ENCODE measurements around the gene B3GALT6.

The B3GALT6 gene

DNA sequence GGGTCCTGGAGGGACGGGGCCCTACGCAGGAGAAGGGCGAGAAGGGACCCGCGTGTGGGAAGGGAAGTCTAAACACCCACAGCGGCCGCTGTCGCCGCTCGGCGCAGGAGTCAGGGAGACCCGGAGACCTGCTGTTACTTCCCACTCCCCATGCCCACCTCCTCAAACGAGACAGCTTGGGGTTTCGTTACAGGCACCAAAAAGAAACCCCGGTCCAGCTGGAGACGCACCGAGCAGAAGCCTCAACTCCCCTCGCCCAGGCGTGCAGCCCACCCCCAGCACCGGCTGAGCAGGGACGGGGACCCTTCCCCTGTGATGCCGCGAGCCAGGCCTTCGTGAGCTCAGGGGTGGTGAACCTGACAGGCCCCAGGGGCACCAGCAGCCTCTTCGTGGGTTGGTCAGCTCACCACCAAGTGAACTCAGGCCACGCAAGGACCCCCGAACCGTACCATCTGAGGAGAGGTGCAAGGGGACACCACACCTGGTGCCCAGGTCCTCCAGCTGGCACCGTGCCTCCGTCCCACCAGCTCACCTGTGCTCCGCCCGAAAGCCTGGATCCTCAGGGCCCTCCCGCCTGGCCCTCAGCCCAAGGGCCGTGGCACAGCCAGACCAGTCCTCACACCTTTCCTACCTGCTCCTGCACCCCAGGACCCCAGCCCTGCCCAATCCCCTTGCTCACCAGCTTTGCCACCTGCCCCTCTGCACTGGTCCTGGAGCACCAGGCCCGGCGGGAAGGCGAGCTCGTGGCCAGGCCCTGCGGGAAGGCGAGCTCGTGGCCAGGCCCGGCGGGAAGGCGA, 5.3 kb upstream of the B3GALT6 start:
- H3K27me3 ChIP-seq (ENCODE audit: insufficient read depth, poor library complexity, severe bottlenecking), result no peaks in the 10 kb centered on the region
- DNase-seq (ENCODE audit: low spot score) (no peak), ATAC-seq (ENCODE audit: low read depth) (no peak)
- TF ChIP-seq, protein P1, sequence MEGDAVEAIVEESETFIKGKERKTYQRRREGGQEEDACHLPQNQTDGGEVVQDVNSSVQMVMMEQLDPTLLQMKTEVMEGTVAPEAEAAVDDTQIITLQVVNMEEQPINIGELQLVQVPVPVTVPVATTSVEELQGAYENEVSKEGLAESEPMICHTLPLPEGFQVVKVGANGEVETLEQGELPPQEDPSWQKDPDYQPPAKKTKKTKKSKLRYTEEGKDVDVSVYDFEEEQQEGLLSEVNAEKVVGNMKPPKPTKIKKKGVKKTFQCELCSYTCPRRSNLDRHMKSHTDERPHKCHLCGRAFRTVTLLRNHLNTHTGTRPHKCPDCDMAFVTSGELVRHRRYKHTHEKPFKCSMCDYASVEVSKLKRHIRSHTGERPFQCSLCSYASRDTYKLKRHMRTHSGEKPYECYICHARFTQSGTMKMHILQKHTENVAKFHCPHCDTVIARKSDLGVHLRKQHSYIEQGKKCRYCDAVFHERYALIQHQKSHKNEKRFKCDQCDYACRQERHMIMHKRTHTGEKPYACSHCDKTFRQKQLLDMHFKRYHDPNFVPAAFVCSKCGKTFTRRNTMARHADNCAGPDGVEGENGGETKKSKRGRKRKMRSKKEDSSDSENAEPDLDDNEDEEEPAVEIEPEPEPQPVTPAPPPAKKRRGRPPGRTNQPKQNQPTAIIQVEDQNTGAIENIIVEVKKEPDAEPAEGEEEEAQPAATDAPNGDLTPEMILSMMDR (IDR thresholded peaks at IDR 0.05; ENCODE audit: poor library complexity, severe bottlenecking), result no peak
- no peaks in the 10 kb centered on the region for H3K9me3 ChIP-seq (ENCODE audit: severe bottlenecking)
- peaks cover 56% of the 10 kb centered on the region for H3K36me3 ChIP-seq (ENCODE audit: low read depth)
- no peak overlapping the region for H3K27ac ChIP-seq (ENCODE audit: poor library complexity, severe bottlenecking)
- no peak overlapping the region for H3K4me3 ChIP-seq (ENCODE audit: severe bottlenecking)
- no peaks in the 10 kb centered on the region for H3K4me1 ChIP-seq (ENCODE audit: insufficient read depth, poor library complexity, severe bottlenecking)

DNA sequence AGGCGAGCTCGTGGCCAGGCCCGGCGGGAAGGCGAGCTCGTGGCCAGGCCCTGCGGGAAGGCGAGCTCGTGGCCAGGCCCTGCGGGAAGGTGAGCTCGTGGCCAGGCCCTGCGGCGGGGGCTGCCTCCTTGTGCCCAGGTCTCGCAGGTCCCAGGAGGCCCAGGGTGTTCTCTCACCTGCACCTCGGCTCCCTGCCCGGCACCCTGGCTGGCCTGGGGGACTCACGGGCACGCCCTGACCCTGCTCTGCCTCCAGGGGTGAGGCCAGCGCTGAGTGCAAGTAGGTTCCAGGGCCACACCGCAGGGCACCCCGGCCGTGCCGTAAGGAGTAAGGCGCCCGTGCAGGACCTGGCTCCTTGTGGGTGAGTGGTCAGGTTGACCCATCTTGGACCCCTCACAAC, 4.7 kb upstream of the B3GALT6 start:
- H3K9me3 ChIP-seq (ENCODE audit: severe bottlenecking), result no peaks in the 10 kb centered on the region
- no peak overlapping the region for H3K27ac ChIP-seq (ENCODE audit: poor library complexity, severe bottlenecking)
- H3K27me3 ChIP-seq (ENCODE audit: insufficient read depth, poor library complexity, severe bottlenecking), result no peaks in the 10 kb centered on the region
- TF ChIP-seq, protein P1 (IDR thresholded peaks at IDR 0.05; ENCODE audit: poor library complexity, severe bottlenecking), result no peak
- ATAC-seq (ENCODE audit: low read depth) (no peak), DNase-seq (ENCODE audit: low spot score) (no peak)
- H3K4me3 ChIP-seq (ENCODE audit: severe bottlenecking), result no peak overlapping the region
- H3K4me1 ChIP-seq (ENCODE audit: insufficient read depth, poor library complexity, severe bottlenecking), result no peaks in the 10 kb centered on the region
- H3K36me3 ChIP-seq (ENCODE audit: low read depth), result peaks cover 55% of the 10 kb centered on the region

DNA sequence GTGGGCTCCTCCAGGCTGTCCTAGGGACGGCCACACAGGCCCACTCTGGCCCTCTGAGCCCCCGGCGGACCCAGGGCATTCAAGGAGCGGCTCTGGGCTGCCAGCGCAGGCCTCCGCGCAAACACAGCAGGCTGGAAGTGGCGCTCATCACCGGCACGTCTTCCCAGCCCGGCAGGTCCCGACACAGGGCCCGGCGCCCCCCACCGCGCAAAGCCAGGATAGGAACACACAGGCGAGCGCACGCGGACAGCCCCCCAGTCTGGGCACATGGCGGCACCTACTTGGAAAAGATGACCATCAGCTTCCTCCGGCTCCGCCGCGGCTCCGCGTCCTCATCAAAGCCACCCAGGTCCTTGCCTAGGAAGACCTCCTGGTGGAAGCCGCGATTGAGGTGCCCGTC, 3.9 kb upstream of the B3GALT6 start:
- TF ChIP-seq, protein P1 (IDR thresholded peaks at IDR 0.05; ENCODE audit: poor library complexity, severe bottlenecking), result no peak
- no peaks in the 10 kb centered on the region for H3K27me3 ChIP-seq (ENCODE audit: insufficient read depth, poor library complexity, severe bottlenecking)
- no peaks in the 10 kb centered on the region for H3K4me1 ChIP-seq (ENCODE audit: insufficient read depth, poor library complexity, severe bottlenecking)
- DNase-seq (ENCODE audit: low spot score) (no peak), ATAC-seq (ENCODE audit: low read depth) (no peak)
- no peaks in the 10 kb centered on the region for H3K9me3 ChIP-seq (ENCODE audit: severe bottlenecking)
- peaks cover 47% of the 10 kb centered on the region for H3K36me3 ChIP-seq (ENCODE audit: low read depth)
- H3K27ac ChIP-seq (ENCODE audit: poor library complexity, severe bottlenecking), result no peak overlapping the region
- H3K4me3 ChIP-seq (ENCODE audit: severe bottlenecking), result no peak overlapping the region

DNA sequence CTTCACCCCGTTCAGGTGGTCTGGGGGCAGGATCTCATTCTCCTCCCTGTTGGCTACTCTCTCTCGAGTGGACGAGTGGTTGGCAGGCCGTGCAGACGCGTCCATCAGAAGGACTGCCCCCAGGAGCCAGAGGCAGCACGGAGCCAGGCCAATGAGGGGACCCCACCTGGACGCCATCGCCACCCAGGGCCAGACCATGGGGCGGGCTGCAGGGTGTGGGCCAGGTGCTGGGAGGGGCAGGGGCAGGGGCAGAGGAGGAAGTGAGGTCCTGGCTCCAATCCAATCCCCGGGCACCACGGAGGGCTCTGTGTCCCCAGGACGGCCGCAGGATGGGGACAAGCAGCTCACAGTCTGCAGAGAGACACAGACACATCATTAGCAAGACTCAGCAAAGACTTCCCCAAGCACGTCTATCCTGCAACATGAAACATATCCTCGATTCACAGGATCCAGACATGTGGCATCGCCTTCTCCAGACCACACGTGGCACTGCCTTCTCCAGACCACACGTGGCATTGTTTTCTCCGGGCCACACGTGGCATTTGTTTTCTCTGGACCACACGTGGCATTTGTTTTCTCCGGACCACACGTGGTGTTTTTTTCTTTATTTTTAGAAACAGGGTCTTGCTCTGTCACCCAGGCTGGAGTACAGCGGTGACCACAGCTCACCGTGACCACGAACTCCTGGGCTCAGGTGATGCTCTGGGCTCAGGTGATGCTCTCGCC, 3.3 kb upstream of the B3GALT6 start:
- H3K9me3 ChIP-seq (ENCODE audit: severe bottlenecking), result no peaks in the 10 kb centered on the region
- ATAC-seq (ENCODE audit: low read depth) (no peak), DNase-seq (ENCODE audit: low spot score) (no peak)
- H3K4me3 ChIP-seq (ENCODE audit: severe bottlenecking), result no peak overlapping the region
- H3K36me3 ChIP-seq (ENCODE audit: low read depth), result peaks cover 48% of the 10 kb centered on the region
- TF ChIP-seq, protein P1 (IDR thresholded peaks at IDR 0.05; ENCODE audit: poor library complexity, severe bottlenecking), result no peak
- H3K27me3 ChIP-seq (ENCODE audit: insufficient read depth, poor library complexity, severe bottlenecking), result no peaks in the 10 kb centered on the region
- no peaks in the 10 kb centered on the region for H3K4me1 ChIP-seq (ENCODE audit: insufficient read depth, poor library complexity, severe bottlenecking)
- no peak overlapping the region for H3K27ac ChIP-seq (ENCODE audit: poor library complexity, severe bottlenecking)

DNA sequence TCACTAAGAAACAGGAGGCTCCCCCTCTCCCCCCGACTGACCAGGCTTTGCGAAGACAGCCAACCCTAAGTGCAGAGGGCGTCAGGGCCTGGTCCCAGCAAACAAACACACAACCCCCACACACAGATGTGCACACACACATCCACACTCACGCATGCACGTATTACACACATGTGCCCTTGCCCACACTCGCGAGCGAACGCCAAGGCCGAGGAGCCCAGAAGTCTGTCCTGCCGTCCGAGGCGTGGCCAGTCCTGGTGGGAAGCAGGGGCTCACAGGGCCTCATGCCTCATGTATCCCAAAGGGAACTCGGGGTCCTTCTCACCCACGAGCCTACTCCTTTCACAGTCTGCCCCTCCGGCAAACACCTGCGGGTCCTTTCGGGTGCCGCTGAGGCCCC, 2.3 kb upstream of the B3GALT6 start:
- no peak overlapping the region for H3K27ac ChIP-seq (ENCODE audit: poor library complexity, severe bottlenecking)
- no peaks in the 10 kb centered on the region for H3K9me3 ChIP-seq (ENCODE audit: severe bottlenecking)
- TF ChIP-seq, protein P1 (IDR thresholded peaks at IDR 0.05; ENCODE audit: poor library complexity, severe bottlenecking), result no peak
- ATAC-seq (ENCODE audit: low read depth) (no peak), DNase-seq (ENCODE audit: low spot score) (no peak)
- H3K27me3 ChIP-seq (ENCODE audit: insufficient read depth, poor library complexity, severe bottlenecking), result no peaks in the 10 kb centered on the region
- H3K4me3 ChIP-seq (ENCODE audit: severe bottlenecking), result no peak overlapping the region
- H3K4me1 ChIP-seq (ENCODE audit: insufficient read depth, poor library complexity, severe bottlenecking), result no peaks in the 10 kb centered on the region
- H3K36me3 ChIP-seq (ENCODE audit: low read depth), result peaks cover 44% of the 10 kb centered on the region

Measured in RWPE2 (cell line).